HG03439 (cell line): Measurements from ENCODE around the gene NRCAM.

Source experiments
- ATAC-seq: cut with Tn5 transposase; IDR thresholded peaks from one replicate; pipeline ENCODE4 v1.9.1; 2021; ENCODE audit warnings: mild to moderate bottlenecking, moderate library complexity; ENCODE audit not compliant: unreplicated experiment

The NRCAM gene

DNA sequence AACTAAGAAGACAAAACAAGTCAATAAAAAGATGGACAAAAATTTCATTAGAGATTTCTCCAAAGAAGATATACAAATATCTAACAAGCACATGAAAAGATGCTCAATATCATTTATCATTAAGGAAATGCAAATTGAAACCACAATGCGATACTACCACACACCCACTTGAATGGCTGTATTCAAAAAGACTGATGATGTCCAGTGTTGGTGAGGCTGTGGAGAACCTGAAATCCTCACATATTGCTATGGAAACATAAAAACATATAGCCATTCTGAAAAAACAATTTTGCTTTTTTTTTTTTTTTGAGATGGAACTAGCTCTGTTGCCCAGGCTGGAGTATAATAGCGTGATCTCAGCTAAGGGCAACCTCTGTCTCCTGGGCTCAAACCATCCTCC is 202.0 kb downstream of the NRCAM start:
- no peak for ATAC-seq

DNA sequence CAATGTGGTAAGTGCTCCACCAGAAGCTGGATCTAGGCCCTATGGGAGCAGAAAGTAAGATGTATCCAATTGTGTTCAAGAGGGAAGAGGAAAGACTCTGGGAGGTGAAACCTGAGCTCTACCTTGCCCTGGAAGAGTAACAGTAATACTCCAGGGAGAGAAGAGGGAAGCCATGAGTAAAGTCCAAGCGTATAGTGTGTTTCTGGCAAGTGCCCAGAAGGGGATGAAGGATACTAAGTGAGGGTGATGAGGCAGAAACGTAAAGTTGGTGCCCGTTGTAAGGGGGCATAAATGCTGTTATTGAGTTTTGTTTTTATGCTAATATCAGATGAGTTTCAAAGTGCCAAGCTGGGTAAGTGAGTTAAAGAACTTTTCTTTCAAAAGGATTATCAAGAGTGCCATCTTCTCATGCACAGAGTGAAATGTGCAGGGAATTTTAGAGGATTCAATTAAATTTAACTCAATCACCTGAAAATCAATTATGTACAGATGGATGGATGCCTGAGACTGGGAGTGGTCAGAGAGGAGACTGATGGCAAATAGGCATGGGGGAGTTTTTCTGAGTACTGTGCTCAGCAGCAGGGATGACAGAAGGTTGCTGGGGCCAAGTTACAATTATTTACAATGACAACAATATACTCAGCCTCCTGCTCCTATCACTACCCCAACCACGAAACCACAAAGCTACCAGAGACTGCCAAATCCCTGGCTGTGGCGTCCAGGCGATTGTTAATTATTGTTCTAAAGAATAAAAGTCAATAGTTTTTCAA is 202.8 kb downstream of the NRCAM start:
- ATAC-seq = no peak

- ATAC-seq = no peak
Measured at GRCh38 chr7:108252177-108252576, 204.1 kb downstream of the NRCAM start.

- ATAC-seq = no peak
Measured at GRCh38 chr7:108251700-108252099, 204.5 kb downstream of the NRCAM start.

DNA sequence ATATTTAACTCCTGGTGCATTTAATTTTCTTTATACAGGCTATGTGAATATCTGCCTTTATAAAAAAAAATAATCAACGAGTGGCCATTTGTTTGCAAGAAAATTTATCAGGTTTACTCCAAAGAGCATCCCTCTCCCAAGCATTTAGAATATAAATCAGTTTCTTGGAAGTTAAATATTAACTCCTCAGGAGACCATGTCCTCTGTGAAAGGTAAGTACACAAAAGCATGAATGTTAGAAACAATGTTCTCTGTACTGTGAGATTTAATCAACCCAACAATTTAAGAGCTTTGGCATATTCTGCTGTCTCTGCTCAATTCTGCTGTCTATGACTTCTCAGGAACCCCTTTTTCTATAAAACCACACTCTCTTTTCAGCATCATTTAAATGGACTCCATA is 206.8 kb downstream of the NRCAM start:
- ATAC-seq = no peak

- ATAC-seq = no peak
Measured at GRCh38 chr7:108248821-108249220, 207.4 kb downstream of the NRCAM start.

DNA sequence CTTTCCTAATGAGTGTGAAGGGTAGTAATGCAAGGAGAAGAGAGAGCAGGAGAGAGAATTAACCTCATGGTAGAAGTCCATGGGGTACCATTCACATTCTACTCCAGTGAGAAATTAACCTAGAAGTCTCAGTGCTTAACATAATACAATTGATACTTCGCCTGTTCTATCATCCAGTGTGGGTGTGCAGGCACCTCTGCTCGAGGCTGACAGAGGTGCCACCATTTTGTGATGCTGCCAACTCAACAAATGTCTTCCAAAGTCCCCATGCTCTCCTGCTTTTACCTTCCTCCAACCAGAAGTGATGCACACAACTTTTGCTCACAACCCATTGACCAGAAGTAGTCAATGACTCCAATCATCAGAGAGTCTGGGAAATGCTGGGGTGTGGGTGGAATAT is 207.8 kb downstream of the NRCAM start:
- no peak for ATAC-seq

- ATAC-seq = no peak
Measured at GRCh38 chr7:108247614-108248013, 208.6 kb downstream of the NRCAM start.

DNA sequence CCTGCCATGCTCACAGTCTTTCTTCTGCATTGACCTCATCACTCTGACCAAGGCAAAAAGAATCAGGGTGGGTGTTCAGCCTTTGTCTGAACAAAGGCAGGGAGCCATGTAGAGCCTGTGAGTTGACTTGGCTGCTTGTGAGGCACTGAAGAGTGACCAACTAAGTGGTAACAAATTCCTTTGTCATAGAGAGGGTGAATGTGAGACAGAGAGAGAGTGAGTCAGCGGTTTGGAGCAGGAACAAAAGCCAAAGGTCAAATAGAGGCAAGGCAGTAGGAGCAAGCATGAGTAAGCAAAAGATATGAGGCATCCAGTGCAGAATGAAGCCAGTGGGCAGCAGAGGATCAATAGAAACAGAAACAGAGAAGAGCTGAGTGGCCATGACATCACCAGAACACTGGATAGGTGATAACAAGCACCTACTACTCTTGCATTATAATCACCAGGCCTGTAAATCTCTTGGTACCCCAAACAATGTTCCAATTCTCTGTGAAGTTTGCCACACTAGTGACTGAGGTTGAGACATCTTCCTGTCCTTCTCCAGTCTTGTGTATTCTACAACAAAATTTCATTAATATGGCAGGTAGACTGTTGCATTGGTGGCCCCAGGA is 209.9 kb downstream of the NRCAM start:
- no peak for ATAC-seq

DNA sequence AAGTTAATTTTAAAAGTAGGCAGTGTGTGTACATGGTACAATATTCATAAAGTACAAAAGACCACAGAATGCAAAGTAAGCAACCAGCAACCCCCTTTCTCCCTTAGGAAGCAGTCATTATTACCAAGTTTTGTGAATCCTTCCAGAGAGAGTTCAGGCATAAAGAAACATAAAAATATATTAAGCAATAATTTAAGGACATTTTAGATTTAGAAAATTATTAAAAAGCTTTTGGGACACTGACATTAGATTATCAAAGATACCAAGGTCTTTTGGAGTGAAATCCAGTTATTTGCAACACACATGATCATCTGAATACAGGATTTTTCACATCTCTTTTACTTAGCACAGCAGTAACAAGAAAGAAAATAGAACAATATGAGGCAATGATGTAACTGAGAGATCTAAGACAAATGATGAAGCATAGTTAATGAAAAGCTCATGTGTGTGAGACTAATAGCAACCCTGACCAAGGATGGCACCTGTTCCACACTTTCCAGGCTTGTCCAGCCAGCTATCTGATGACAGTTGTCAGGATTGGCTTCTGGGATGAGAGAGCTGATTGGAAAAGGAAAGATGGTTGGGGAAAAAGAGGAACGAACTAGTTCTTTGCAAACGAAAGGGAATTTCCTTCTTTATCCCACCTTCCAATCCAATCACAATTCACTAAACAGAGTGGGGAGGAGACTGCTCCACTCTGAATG is 210.6 kb downstream of the NRCAM start:
- ATAC-seq = no peak

GRCh38 chr7:108244110-108244509 is 212.1 kb downstream of the NRCAM start:
- no peak for ATAC-seq

- ATAC-seq = no peak
Measured at GRCh38 chr7:108239501-108240225, 216.6 kb downstream of the NRCAM start.

- no peak for ATAC-seq
Measured at GRCh38 chr7:108236681-108237415, 219.4 kb downstream of the NRCAM start.

- ATAC-seq = no peak
Measured at GRCh38 chr7:108235451-108236061, 220.7 kb downstream of the NRCAM start.

- ATAC-seq = no peak
Measured at GRCh38 chr7:108234971-108235450, 221.2 kb downstream of the NRCAM start.

GRCh38 chr7:108234281-108234680 is 222.0 kb downstream of the NRCAM start:
- no peak for ATAC-seq

GRCh38 chr7:108232076-108232475 is 224.2 kb downstream of the NRCAM start:
- ATAC-seq = no peak

GRCh38 chr7:108231221-108231620 is 225.0 kb downstream of the NRCAM start:
- no peak for ATAC-seq

GRCh38 chr7:108227366-108227765 is 228.9 kb downstream of the NRCAM start:
- ATAC-seq = no peak

GRCh38 chr7:108226816-108227299 is 229.4 kb downstream of the NRCAM start:
- no peak for ATAC-seq
